WERI-Rb-1 (cell line): ENCODE measurements around the gene CHCHD2.

Source experiments
- DNase-seq: peaks from one replicate; pipeline ENCODE4 v3.0.0-alpha.2; 2020
- H3K27ac ChIP-seq: fragments of 250-450 bp; sonication (Bioruptor Pico); 2 replicates; pipeline ENCODE4 v1.5.1; 2020; ENCODE audit warnings: mild to moderate bottlenecking, moderate library complexity
- H3K27me3 ChIP-seq: fragments of 250-450 bp; sonication (Bioruptor Pico); 2 replicates; pipeline ENCODE4 v1.5.1; 2021; ENCODE audit warnings: mild to moderate bottlenecking, low read depth, moderate library complexity; ENCODE audit not compliant: insufficient read depth, severe bottlenecking
- H3K36me3 ChIP-seq: fragments of 250-450 bp; sonication (Bioruptor Pico); 2 replicates; pipeline ENCODE4 v1.5.1; 2020; ENCODE audit warnings: mild to moderate bottlenecking, moderate library complexity
- H3K4me3 ChIP-seq: 2 replicates; pipeline ENCODE4 v1.5.1; 2011; ENCODE audit warnings: low read depth, mild to moderate bottlenecking, control low read depth, low read length
- H3K9me3 ChIP-seq: fragments of 250-450 bp; sonication (Bioruptor Pico); 2 replicates; pipeline ENCODE4 v1.5.1; 2021; ENCODE audit warnings: mild to moderate bottlenecking, moderate library complexity; ENCODE audit not compliant: severe bottlenecking
- CTCF ChIP-seq: IDR thresholded peaks from 2 replicates; pipeline ENCODE4 v1.5.1; 2011; ENCODE audit warnings: low read depth, mild to moderate bottlenecking, control low read depth, inconsistent platforms, low read length

Gene CHCHD2

GRCh38 chr7:56053379-56053778, 52.9 kb downstream of the CHCHD2 start:
- Histone ChIP-seq H3K9me3 (no peaks in the 10 kb centered on the region), H3K36me3 (peaks cover 60% of the 10 kb centered on the region), H3K27ac (peak overlapping the region; percentile 25), H3K27me3 (no peaks in the 10 kb centered on the region), H3K4me3 (no peak overlapping the region)
- TF ChIP-seq CTCF, result no peak
- DNase-seq, result no peak
